K562 (cell line): Measurements from ENCODE around the gene LCN1. TPM values are rescaled to one million over a fixed set of nuclear protein-coding genes. Genes with fewer than 3 reads are reported as not detected.

Experiments
- ARID1B ChIP-seq: fragments of 450-650 bp; IDR thresholded peaks from 2 replicates; pipeline ENCODE4 v1.6.1; 2016; ENCODE audit warnings: antibody characterized with exemption, mild to moderate bottlenecking, inconsistent platforms
- BACH1 ChIP-seq: fragments of 200-800 bp; sonication (Bioruptor generic); IDR thresholded peaks from 2 replicates; pipeline ENCODE4 v1.6.1; 2016; ENCODE audit warnings: missing genetic modification characterization, missing compliant biosample characterization
- DNMT1 ChIP-seq: fragments of 450-650 bp; IDR thresholded peaks from 2 replicates; pipeline ENCODE4 v1.6.1; 2016; ENCODE audit warnings: antibody characterized with exemption, mild to moderate bottlenecking
- ELF4 ChIP-seq: fragments of 450-650 bp; formaldehyde crosslinking; IDR thresholded peaks from 2 replicates; pipeline ENCODE4 v1.4.0; 2022; ENCODE audit warnings: missing genetic modification characterization
- ESRRA ChIP-seq: fragments of 450-650 bp; IDR thresholded peaks from 2 replicates; pipeline ENCODE4 v1.6.1; 2014; ENCODE audit warnings: low read depth, mild to moderate bottlenecking, moderate library complexity, borderline replicate concordance
- HMG20B ChIP-seq: fragments of 250-450 bp; sonication (Bioruptor Pico); IDR thresholded peaks from 2 replicates; pipeline ENCODE4 v1.5.0; 2021; ENCODE audit warnings: mild to moderate bottlenecking
- MCM3 ChIP-seq: fragments of 450-650 bp; IDR thresholded peaks from 2 replicates; pipeline ENCODE4 v1.6.1; 2016
- MCM5 ChIP-seq: fragments of 450-650 bp; IDR thresholded peaks from 2 replicates; pipeline ENCODE4 v1.6.1; 2016; ENCODE audit warnings: low read depth
- MEIS2 ChIP-seq: fragments of 450-650 bp; IDR thresholded peaks from 2 replicates; pipeline ENCODE4 v1.6.1; 2014; ENCODE audit warnings: mild to moderate bottlenecking; ENCODE audit not compliant: partially characterized antibody
- MTA2 ChIP-seq: fragments of 450-650 bp; IDR thresholded peaks from 2 replicates; pipeline ENCODE4 v1.6.1; 2016; ENCODE audit warnings: low read depth
- NELFE ChIP-seq: IDR thresholded peaks from 2 replicates; pipeline ENCODE4 v1.6.1; 2011; ENCODE audit warnings: mild to moderate bottlenecking; ENCODE audit not compliant: insufficient read depth, insufficient read length
- PML ChIP-seq: IDR thresholded peaks from 2 replicates; pipeline ENCODE4 v1.6.1; 2012; ENCODE audit warnings: low read length, inconsistent platforms
- SMAD2 ChIP-seq: fragments of 150-350 bp; IDR thresholded peaks from 2 replicates; pipeline ENCODE4 v1.6.1; 2014; ENCODE audit warnings: low read depth, mild to moderate bottlenecking, low read length
- ZFP1 ChIP-seq: fragments of 450-650 bp; formaldehyde crosslinking; IDR thresholded peaks from 2 replicates; pipeline ENCODE4 v1.4.0; 2020; ENCODE audit warnings: mild to moderate bottlenecking, mixed read lengths
- ZNF12 ChIP-seq: sonication (generic); formaldehyde crosslinking; IDR thresholded peaks from 2 replicates; pipeline ENCODE4 v1.4.0; 2020; ENCODE audit warnings: mild to moderate bottlenecking, missing genetic modification reagents
- ZNF224 ChIP-seq: sonication (generic); formaldehyde crosslinking; IDR thresholded peaks from 2 replicates; pipeline ENCODE4 v1.8.0; 2022; ENCODE audit warnings: mild to moderate bottlenecking, missing genetic modification reagents
- ZNF24 ChIP-seq: fragments of 450-650 bp; IDR thresholded peaks from 2 replicates; pipeline ENCODE4 v1.6.1; 2016
- ZNF263 ChIP-seq: sonication (generic); formaldehyde crosslinking; IDR thresholded peaks from 2 replicates; pipeline ENCODE4 v1.8.0; 2022; ENCODE audit warnings: mild to moderate bottlenecking, missing genetic modification reagents, borderline replicate concordance
- ZNF408 ChIP-seq: fragments of 250-450 bp; sonication (Bioruptor Pico); IDR thresholded peaks from 2 replicates; pipeline ENCODE4 v1.4.0; 2020; ENCODE audit warnings: low read depth, mild to moderate bottlenecking, moderate library complexity
- ZNF696 ChIP-seq: fragments of 250-450 bp; sonication (Bioruptor Pico); conservative IDR thresholded peaks from 2 replicates; pipeline ENCODE4 v1.4.0; 2020; ENCODE audit warnings: mild to moderate bottlenecking, moderate library complexity
- ZZZ3 ChIP-seq: fragments of 450-650 bp; IDR thresholded peaks from 2 replicates; pipeline ENCODE4 v1.6.1; 2016; ENCODE audit warnings: antibody characterized with exemption, mild to moderate bottlenecking, moderate library complexity
- polyA plus RNA-seq, 8 experiments: library from polyadenylated mRNA; depleted of rRNA in 4 of 8; stranded (reverse) in 5 of 8; unstranded in 3 of 8; fragments of >200 nt; fragmentation: Nextera tagmentation in 2 of 8; fragmentation: Illumina TruSeq in 1 of 8; extraction: Ambion mirVana in 2 of 8; extraction: Trizol in 1 of 8; gene quantifications; 2 replicates each; pipeline versions ENCODE4 v1.2.1 to v1.2.3, GENCODE V29; 2011 to 2014; ENCODE audit warnings: inconsistent platforms in 1 of 8, missing spikeins in 1 of 8
- total RNA-seq, 7 experiments: library from RNA; depleted of rRNA in 6 of 7; stranded (reverse); fragments of >200 nt in 6 of 7; fragmentation: Illumina TruSeq in 2 of 7; extraction: Trizol in 2 of 7; gene quantifications; 2 replicates each; pipeline versions ENCODE4 v1.2.1 to v1.2.3, GENCODE V29; 2011 to 2021; ENCODE audit warnings: low replicate concordance in 1 of 7
- TF ChIP-seq, protein P1 (sequence below): fragments of 250-450 bp; sonication (Bioruptor Pico); IDR thresholded peaks from 2 replicates; pipeline ENCODE4 v1.5.1; 2021; ENCODE audit warnings: mild to moderate bottlenecking
- TF ChIP-seq, protein P2 (sequence below): fragments of 250-450 bp; sonication (Bioruptor Pico); IDR thresholded peaks from 2 replicates; pipeline ENCODE4 v1.8.0; 2022; ENCODE audit warnings: moderate library complexity, mild to moderate bottlenecking, inconsistent platforms
- TF ChIP-seq, protein P3 (sequence below): sonication (generic); IDR thresholded peaks from 2 replicates; pipeline ENCODE4 v1.6.1; 2016
- TF ChIP-seq, protein P4 (sequence below): fragments of 450-650 bp; formaldehyde crosslinking; IDR thresholded peaks from 2 replicates; pipeline ENCODE4 v1.4.0; 2022; ENCODE audit warnings: missing genetic modification characterization

LCN1 gene
- total and polyA plus RNA-seq, 9 of the 15 experiments (the other 6 are each of a cell fraction or from before 2014, with no cell fraction given) = not detected

DNA sequence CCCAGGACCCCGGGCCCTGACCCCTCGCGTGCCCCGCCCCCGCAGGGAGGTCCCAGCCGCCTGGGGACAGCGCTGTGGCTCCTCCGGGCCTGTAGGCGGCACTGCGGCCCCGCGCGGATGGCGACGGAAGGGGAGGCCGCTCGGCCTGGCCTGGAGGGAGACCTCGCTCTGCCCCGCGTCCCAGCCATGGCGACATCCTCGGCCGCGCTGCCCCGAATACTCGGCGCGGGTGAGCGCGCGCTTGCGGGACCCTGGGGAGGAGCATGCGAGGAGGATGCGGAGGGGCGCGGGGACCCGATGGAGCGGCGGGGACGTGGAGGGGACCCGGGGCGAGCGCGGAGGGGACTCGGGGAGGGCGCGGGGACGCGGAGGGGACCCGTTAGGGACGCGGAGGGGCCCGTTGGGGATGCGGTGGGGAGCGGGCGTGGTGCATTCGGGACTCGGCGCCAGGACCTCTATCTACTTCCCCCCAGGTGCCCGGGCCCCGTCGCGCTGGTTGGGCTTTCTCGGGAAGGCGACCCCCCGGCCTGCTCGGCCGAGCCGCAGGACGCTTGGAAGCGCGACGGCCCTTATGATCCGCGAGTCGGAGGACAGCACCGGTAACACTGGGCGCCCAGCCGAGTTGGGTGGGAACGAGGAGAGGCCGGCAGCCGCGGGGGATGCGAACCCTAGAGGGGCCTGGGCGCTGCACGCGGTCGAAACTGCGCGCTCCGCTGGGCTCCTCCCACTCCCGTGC is 20.5 kb upstream of the LCN1 start, which contains the start of gene MRPS2 (continued):
- TF ChIP-seq MEIS2 (no peak), ZNF408 (CRISPR knock-in tag) (no peak), ELF4 (CRISPR knock-in tag) (no peak), MCM5 (no peak), NELFE (no peak), SMAD2 (no peak), ZNF696 (CRISPR knock-in tag) (no peak), BACH1 (tag) (no peak), MTA2 (no peak), ESRRA (peak; percentile 64), ZNF24 (no peak), ZFP1 (CRISPR knock-in tag) (no peak), ARID1B (no peak; the same call in 1 of the 2 replicates), MCM3 (no peak), DNMT1 (no peak), ZZZ3 (no peak), HMG20B (CRISPR knock-in tag) (no peak), ZNF263 (CRISPR knock-in tag) (no peak), ZNF224 (CRISPR knock-in tag) (no peak), ZNF12 (no peak), PML (peak; percentile 48; the same call in 1 of the 2 replicates)
- TF ChIP-seq, protein P1, sequence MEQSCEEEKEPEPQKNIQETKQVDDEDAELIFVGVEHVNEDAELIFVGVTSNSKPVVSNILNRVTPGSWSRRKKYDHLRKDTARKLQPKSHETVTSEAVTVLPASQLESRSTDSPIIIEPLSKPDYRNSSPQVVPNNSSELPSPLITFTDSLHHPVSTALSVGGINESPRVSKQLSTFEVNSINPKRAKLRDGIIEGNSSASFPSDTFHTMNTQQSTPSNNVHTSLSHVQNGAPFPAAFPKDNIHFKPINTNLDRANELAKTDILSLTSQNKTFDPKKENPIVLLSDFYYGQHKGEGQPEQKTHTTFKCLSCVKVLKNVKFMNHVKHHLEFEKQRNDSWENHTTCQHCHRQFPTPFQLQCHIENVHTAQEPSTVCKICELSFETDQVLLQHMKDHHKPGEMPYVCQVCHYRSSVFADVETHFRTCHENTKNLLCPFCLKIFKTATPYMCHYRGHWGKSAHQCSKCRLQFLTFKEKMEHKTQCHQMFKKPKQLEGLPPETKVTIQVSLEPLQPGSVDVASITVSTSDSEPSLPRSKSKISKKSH (CRISPR knock-in tag) = no peak
- TF ChIP-seq, protein P2, sequence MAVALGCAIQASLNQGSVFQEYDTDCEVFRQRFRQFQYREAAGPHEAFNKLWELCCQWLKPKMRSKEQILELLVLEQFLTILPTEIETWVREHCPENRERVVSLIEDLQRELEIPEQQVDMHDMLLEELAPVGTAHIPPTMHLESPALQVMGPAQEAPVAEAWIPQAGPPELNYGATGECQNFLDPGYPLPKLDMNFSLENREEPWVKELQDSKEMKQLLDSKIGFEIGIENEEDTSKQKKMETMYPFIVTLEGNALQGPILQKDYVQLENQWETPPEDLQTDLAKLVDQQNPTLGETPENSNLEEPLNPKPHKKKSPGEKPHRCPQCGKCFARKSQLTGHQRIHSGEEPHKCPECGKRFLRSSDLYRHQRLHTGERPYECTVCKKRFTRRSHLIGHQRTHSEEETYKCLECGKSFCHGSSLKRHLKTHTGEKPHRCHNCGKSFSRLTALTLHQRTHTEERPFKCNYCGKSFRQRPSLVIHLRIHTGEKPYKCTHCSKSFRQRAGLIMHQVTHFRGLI (CRISPR knock-in tag) = no peak
- TF ChIP-seq, protein P3, sequence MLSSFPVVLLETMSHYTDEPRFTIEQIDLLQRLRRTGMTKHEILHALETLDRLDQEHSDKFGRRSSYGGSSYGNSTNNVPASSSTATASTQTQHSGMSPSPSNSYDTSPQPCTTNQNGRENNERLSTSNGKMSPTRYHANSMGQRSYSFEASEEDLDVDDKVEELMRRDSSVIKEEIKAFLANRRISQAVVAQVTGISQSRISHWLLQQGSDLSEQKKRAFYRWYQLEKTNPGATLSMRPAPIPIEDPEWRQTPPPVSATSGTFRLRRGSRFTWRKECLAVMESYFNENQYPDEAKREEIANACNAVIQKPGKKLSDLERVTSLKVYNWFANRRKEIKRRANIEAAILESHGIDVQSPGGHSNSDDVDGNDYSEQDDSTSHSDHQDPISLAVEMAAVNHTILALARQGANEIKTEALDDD = no peak
- TF ChIP-seq, protein P4, sequence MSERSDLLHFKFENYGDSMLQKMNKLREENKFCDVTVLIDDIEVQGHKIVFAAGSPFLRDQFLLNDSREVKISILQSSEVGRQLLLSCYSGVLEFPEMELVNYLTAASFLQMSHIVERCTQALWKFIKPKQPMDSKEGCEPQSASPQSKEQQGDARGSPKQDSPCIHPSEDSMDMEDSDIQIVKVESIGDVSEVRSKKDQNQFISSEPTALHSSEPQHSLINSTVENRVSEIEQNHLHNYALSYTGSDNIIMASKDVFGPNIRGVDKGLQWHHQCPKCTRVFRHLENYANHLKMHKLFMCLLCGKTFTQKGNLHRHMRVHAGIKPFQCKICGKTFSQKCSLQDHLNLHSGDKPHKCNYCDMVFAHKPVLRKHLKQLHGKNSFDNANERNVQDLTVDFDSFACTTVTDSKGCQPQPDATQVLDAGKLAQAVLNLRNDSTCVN (CRISPR knock-in tag) = no peak
